NCI-H2196 (cell line): ENCODE results near the gene IL5RA.

ENCODE experiments used
- DNase-seq: peaks from one replicate; lab custom pipeline; 2025; ENCODE audit not compliant: unreplicated experiment; lab: John Stamatoyannopoulos, UW

Gene IL5RA

DNA sequence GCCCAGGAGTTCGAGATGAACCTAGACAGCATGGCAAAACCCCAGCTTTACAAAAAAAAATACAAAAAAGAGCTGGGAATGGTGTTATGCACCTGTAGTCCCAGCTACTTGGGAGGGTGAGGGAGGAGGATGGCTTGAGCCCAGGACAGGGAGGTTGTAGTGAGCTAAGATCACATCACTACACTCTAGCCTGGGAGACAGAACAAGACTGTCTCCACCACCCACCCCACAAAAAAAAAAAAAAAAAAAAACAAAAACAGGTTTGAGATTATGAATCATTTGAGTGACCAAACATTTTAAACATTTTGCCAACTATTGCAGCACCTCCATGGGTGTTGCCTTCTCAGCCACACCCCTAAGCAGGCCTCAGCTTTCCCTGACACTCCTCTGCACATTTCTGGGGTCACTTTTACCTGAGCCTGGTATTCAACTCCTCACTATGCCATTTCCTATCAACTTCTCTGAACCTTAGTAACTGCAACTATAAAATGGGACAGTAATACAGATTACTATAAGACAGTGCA lies 41.8 kb downstream of the IL5RA start:
- DNase-seq = no peak

DNA sequence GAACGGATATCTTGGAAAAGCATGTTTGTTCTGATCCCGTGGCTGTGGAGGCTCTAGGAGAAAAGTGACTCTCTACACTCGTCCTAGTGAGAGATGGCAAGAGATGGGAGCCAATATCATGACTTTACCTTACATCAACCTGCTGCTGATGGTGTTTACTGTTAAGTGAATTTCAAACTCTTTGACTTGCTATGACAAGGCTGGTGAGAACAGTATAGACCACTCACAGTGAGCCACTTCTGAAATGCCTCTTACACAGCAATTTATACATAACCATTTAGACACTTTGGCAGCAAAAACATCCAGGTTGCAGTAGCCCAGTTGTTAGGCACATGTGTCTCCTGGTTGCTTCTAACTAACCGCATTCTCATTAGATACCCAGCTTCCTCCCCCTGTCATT lies 43.3 kb downstream of the IL5RA start:
- DNase-seq = no peak

DNA sequence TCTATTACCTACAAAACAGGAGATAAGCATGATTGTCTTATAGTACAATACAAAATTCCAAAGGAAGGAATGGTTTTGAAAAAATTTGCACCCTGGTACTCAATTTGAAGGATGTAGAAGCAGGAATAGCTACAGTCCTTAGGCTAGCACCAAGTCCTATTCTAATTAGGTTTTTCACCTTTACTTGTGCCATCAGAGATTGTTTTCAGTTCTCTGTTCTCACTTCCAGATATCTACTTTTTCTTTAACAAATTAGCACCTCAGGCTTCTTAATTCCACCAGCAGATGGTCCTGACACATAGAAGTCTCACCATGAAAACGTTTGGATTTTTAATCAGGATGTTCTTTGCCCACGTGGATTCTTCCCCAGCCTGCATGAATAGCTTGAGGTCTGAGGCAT lies 43.8 kb downstream of the IL5RA start:
- no peak for DNase-seq

DNA sequence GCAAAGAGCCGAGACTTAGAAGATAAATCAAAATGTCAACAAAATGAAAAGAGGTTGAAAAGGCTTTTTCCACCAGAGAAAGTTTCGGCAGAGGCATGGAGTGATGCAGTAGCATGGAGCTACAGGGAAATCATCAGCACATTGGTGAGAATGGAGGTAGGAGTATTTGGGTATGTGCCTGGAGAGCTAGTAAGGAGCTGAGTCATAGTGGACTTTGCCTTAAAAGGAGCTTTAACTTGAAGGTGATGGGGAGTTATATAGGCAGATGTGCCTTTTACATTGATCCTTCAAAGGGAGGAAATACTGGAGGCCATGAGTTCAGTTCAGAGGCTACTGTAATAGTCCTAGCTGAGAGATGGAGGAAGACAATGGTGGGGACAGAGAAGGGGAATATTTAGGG lies 44.3 kb downstream of the IL5RA start:
- DNase-seq = no peak

DNA sequence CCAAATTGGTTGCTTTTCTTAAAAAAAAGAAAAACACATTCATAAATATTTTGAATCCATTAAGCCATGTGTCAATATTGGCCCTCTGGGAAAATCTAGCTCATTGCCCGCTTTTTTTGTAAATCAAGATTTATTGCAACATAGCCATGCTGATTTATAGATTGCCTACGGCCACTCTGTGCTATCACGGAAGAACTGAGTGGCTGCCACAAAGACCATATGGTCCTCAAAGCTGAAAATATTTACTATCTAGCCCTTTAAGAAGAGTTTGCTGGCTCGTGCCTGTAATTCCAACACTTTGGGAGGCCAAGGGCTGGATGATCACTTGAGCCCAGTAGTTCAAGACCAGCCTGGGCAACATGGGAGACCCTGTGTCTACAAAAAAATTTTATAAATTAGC lies 45.9 kb downstream of the IL5RA start:
- no peak for DNase-seq

DNA sequence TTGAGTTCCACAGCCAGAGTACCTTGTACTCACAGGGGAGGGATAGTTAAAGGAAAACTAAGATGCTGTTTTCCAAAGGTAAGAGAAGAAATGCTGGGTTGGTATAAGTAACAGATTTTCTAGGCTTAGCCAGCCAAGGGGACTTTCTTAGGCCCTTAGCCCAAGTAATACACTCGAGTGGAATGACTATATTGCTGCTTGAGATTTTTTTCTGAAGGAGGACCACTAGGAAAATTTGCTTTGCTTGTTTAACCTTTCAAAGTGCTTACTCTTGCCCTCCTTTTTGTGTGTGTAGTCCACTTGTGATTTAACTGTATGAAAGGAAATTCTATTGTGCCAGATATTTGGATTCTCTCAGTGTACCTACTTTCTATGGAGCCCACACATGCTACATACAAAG lies 50.5 kb downstream of the IL5RA start:
- DNase-seq = no peak

DNA sequence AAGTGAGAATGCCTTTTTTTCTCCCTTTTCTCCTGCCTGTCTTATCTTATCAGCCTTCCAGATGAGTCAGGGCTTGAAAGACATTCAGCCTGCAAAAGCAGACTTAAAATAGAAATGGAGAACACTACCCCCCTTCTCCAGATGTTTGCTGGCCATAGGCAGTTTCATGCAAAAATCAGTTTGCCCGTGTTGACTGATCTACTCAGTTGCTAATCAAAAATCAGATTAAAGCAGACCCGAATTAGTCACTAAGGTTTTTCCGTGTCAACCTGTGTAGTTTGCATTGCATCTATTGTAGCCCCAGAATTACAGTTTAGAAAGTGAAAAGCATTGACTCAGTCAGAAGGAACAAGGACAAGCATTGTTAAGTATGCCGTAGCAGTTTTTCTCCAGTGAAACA lies 56.2 kb downstream of the IL5RA start:
- DNase-seq = no peak

DNA sequence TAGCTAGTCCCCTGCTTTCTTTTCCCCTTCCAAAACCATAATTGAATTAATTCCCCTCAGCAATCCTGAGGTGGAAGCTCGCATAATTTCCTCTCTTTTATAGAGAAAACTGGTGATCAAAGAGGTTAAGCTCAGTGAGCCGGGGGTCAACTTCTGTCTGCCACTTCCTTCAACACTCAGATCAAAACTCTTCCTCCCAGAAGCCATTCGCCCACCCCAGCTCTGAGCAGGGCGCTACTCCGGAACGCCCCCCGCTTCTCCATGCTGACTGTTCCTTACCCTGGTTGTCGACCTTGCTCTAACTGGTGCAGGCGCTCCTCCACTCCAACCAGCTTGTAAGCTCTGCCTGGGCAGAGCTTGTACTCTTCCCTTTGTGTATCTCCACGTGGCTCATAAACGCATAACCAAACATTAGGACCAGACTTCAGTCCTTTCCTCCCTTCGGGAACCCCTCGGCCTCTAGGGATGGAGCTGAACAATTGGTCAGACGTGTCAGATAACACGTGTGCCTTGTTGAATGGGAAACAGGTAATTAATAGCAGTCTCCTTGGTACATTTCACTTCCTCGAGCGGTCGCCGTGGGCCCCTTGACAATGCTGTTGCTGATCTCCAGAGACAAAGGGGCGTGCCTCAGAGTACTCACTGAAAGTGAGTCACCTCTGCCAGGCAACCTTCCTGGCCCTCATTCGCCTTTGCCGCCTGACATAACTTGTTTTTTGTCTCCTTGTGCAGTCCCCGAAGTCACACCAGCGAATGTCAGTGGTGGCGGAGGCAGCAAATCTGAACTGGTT lies 71.8 kb downstream of the IL5RA start:
- DNase-seq = no peak

DNA sequence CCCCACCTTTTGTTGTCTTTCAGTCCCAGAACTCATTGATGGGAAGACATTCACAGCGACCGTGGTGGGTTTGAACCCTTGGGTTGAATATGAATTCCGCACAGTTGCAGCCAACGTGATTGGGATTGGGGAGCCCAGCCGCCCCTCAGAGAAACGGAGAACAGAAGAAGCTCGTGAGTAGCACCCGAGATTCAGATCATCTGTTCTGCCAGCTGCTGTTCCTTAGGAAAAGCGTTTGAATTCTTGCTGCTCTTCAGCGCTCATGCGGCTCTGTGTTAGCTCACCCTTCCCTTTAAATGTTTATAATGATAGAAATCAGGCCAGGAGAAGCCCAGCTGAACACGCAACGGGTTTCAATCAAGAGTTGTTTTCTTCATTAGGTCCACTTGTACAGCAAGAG lies 73.0 kb downstream of the IL5RA start:
- DNase-seq = no peak

DNA sequence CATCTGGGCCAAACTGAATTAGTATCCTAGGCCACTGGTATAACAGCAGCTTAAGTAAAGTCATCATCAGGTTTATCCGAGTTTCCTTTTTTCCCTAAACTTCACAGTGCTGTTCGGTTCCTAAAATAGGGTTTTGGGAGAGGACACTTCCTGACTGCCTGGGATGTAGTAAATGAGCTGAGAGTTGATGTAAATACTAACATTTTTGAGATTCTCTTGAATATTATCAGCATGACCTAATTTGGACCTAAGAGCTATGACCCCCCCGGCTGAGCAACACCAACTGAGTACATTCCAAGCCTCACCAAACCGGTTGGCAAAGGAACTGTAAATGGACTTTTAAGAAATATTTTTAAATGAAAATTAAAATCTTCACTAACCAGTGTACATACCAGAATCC lies 78.8 kb downstream of the IL5RA start:
- DNase-seq = no peak

DNA sequence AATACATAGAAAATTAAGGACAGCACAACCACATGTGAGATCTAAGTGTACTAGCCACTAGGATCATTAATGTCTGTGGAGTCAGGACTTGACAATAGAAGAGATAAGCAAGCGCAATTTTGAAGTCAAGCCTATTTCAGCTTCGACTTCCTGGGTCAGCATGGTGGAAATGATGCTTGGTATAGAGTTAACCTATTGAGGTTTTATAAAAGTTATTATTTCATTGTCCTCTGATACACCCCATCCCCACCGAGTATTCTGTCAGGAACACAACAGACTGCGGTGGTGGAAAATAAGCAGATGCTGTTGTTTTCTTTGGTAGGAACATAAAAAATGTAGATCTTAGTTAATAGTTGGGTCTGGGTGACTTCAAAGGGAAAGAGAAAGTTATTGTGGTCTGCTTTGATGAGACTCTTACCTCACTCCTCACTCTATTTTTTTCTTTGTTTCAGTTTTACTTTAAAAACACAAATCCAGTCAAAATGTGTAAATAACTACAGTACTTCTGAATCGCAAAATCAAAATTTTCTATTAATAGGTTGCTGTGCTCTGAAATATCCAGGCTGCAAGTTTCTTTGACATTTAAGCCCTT lies 82.1 kb downstream of the IL5RA start:
- DNase-seq = no peak

DNA sequence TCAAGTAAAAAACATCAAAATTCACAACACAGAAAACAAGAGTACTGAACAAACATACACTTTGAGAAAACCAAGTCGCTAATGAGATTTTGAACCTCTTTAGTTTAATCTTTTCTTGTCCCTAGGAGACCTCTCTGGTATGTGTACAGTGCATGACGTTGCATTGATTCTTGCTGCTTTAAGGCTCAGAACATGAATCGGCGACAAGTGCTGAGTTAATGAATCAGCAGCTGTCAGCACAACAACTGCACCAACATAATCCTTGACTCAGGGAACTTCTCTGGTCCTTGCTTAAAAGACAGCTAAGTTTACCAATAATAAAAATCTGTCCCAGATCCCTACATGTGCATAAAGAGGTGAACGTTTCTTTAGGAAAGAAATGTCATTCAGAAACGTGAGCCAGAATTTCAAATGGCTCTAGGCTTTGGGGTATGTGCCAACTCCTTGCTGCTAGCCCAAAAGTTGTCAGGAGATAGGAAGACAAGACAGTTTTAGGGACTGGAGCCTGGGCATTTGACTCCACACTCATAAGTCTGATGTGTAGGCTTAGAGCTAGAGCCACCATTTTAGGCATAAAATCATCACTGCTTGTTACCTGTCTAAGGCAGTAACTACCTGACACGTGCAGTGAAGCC lies 86.9 kb downstream of the IL5RA start:
- no peak for DNase-seq

DNA sequence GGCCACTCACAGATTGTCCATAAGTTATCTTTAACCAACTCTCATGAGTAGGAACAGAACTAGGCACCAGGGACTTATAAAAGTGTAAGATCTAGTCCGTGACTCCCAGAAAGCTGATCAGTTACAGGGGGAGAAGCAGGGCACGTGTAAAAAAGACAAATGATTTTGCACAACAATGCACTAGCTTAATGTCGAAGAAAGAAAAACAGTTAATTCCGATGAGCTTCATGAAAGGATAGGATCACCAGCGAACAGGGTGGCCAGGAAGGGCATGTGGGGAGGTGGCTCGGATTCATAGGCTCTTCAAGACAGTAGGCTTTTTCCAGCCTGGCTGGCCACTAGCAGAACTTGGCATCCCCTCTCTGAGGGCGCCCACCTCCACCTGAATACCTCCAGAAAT lies 90.0 kb downstream of the IL5RA start:
- DNase-seq = no peak
